H1 (cell line): Measurements from ENCODE around the gene CACNA1C. TPM values are rescaled to one million over a fixed set of nuclear protein-coding genes. Genes with fewer than 3 reads are reported as not detected.

Experiments used
- CTCF ChIA-PET: fragments of 300-600 bp; sonication (Branson Sonifier 250); formaldehyde crosslinking; loops from one replicate; lab custom pipeline; 2021; ENCODE audit not compliant: partially characterized antibody; lab: Charles Lee
- POLR2A ChIA-PET: fragments of 300-600 bp; sonication (Branson Sonifier 250); formaldehyde crosslinking; loops from one replicate; lab custom pipeline; 2021; ENCODE audit warnings: inconsistent platforms; ENCODE audit not compliant: partially characterized antibody; lab: Charles Lee
- DNase-seq, 2 experiments: peaks; one replicate each; pipeline versions ENCODE4 v3.0.0 to v3.0.0-alpha.2; 2010 to 2022; ENCODE audit warnings: low spot score in 2 of 2, low read depth in 1 of 2, mixed read lengths in 1 of 2
- FAIRE-seq: peaks from 2 replicates; lab custom pipeline; 2011; peaks lifted over from hg19 to GRCh38; lab: Jason Lieb, UNC
- H2AFZ ChIP-seq: 2 replicates; pipeline ENCODE4 v1.8.1; 2012; ENCODE audit warnings: low read length, inconsistent platforms
- H2AK5ac ChIP-seq: 2 replicates; pipeline ENCODE4 v1.6.1; 2013; ENCODE audit warnings: low read depth, low read length
- H2BK120ac ChIP-seq: replicated peaks from 2 replicates; pipeline ENCODE3; 2013; ENCODE audit warnings: low read depth, low read length, inconsistent platforms
- H2BK12ac ChIP-seq: 2 replicates; pipeline ENCODE4 v1.6.1; 2013; ENCODE audit warnings: low read depth, low read length
- H2BK15ac ChIP-seq: 2 replicates; pipeline ENCODE4 v1.6.1; 2013; ENCODE audit warnings: low read length
- H2BK20ac ChIP-seq: 2 replicates; pipeline ENCODE4 v1.6.1; 2013; ENCODE audit warnings: low read length
- H2BK5ac ChIP-seq: 2 replicates; pipeline ENCODE4 v1.6.1; 2013; ENCODE audit warnings: low read depth, low read length
- H3K14ac ChIP-seq: 2 replicates; pipeline ENCODE4 v1.6.1; 2013; ENCODE audit warnings: inconsistent platforms; ENCODE audit not compliant: insufficient read length
- H3K18ac ChIP-seq: 2 replicates; pipeline ENCODE4 v1.6.1; 2013; ENCODE audit warnings: low read length; ENCODE audit errors: extremely low read depth
- H3K23ac ChIP-seq: 2 replicates; pipeline ENCODE4 v1.6.1; 2013; ENCODE audit warnings: inconsistent platforms; ENCODE audit not compliant: insufficient read length
- H3K23me2 ChIP-seq: 2 replicates; pipeline ENCODE4 v1.6.1; 2013; ENCODE audit warnings: low read depth, low read length
- H3K27ac ChIP-seq: 2 replicates; pipeline ENCODE4 v1.6.1; 2011; ENCODE audit warnings: low read depth, low read length, inconsistent platforms
- H3K27me3 ChIP-seq, 4 experiments: replicated peaks in 1 of 4; 1 replicate in 1 of 4; 2 replicates in 3 of 4; pipeline versions ENCODE4 v1.6.1 to v1.8.1; 2011 to 2013; ENCODE audit warnings: low read length in 3 of 4, mild to moderate bottlenecking in 3 of 4, inconsistent platforms in 2 of 4, mixed read lengths in 2 of 4, moderate library complexity in 1 of 4; ENCODE audit not compliant: control insufficient read depth in 3 of 4, insufficient read depth in 3 of 4; ENCODE audit errors: extremely low read depth in 1 of 4
- H3K36me3 ChIP-seq, 4 experiments: 2 replicates each; pipeline versions ENCODE4 v1.6.1 to v1.8.1; 2011 to 2013; ENCODE audit warnings: mild to moderate bottlenecking in 4 of 4, low read length in 3 of 4, moderate library complexity in 2 of 4, control low read depth in 1 of 4, inconsistent platforms in 1 of 4; ENCODE audit not compliant: insufficient read depth in 4 of 4, control insufficient read depth in 2 of 4
- H3K4ac ChIP-seq: replicated peaks from 2 replicates; pipeline ENCODE3; 2013; ENCODE audit warnings: low read length, low read depth, mixed read lengths, inconsistent platforms; ENCODE audit not compliant: insufficient read length
- H3K4me1 ChIP-seq, 4 experiments: replicated peaks in 1 of 4; 1 replicate in 1 of 4; 2 replicates in 3 of 4; pipeline versions ENCODE4 v1.6.1 to v1.8.1; 2011 to 2013; ENCODE audit warnings: low read length in 3 of 4, inconsistent platforms in 2 of 4, mixed read lengths in 1 of 4; ENCODE audit not compliant: insufficient read depth in 4 of 4, control insufficient read depth in 3 of 4
- H3K4me2 ChIP-seq, 2 experiments: 2 replicates each; pipeline versions ENCODE4 v1.6.1 to v1.8.1; 2011 to 2013; ENCODE audit warnings: low read depth in 2 of 2, low read length in 2 of 2, control low read depth in 1 of 2, inconsistent platforms in 1 of 2, mild to moderate bottlenecking in 1 of 2; ENCODE audit not compliant: insufficient read depth in 1 of 2
- H3K4me3 ChIP-seq, 4 experiments: fragments of 200-600, 300-600 bp in 1 of 4; sonication (generic), shearing (Covaris generic), sonication (Bioruptor Twin) in 1 of 4; 2 replicates each; pipeline versions ENCODE4 v1.5.1 to v1.8.1; 2011 to 2016; ENCODE audit warnings: low read length in 4 of 4, low read depth in 3 of 4, control low read depth in 2 of 4, inconsistent platforms in 2 of 4, mild to moderate bottlenecking in 2 of 4, mixed read lengths in 1 of 4, moderate library complexity in 1 of 4; ENCODE audit not compliant: insufficient read depth in 2 of 4; ENCODE audit errors: extremely low read depth in 1 of 4
- H3K56ac ChIP-seq: replicated peaks from 2 replicates; pipeline ENCODE3; 2013; ENCODE audit warnings: low read depth, mild to moderate bottlenecking, mixed read lengths, low read length, inconsistent platforms; ENCODE audit not compliant: insufficient read length
- H3K79me1 ChIP-seq: 2 replicates; pipeline ENCODE4 v1.6.1; 2013; ENCODE audit warnings: low read depth, low read length, control low read depth
- H3K79me2 ChIP-seq, 2 experiments: 2 replicates each; pipeline versions ENCODE4 v1.6.1 to v1.8.1; 2012 to 2013; ENCODE audit warnings: low read length in 2 of 2, mild to moderate bottlenecking in 2 of 2, inconsistent platforms in 1 of 2; ENCODE audit not compliant: insufficient read depth in 2 of 2, control insufficient read depth in 1 of 2
- H3K9ac ChIP-seq, 4 experiments: replicated peaks in 1 of 4; 1 replicate in 1 of 4; 2 replicates in 3 of 4; pipeline versions ENCODE4 v1.6.1 to v1.8.1; 2011 to 2013; ENCODE audit warnings: low read depth in 3 of 4, low read length in 3 of 4, control low read depth in 2 of 4, mild to moderate bottlenecking in 2 of 4, moderate library complexity in 2 of 4, inconsistent platforms in 1 of 4; ENCODE audit errors: extremely low read depth in 1 of 4
- H3K9me3 ChIP-seq, 2 experiments: 2 replicates each; pipeline versions ENCODE4 v1.6.1 to v1.8.1; 2012 to 2013; ENCODE audit warnings: mild to moderate bottlenecking in 2 of 2, moderate library complexity in 2 of 2, control low read depth in 1 of 2, inconsistent platforms in 1 of 2, low read depth in 1 of 2, low read length in 1 of 2, mixed read lengths in 1 of 2; ENCODE audit not compliant: insufficient read depth in 2 of 2
- H4K20me1 ChIP-seq, 2 experiments: replicated peaks in 1 of 2; 2 replicates each; pipeline versions ENCODE3 to v1.8.1; 2011 to 2013; ENCODE audit warnings: inconsistent platforms in 2 of 2, low read length in 2 of 2, mild to moderate bottlenecking in 1 of 2; ENCODE audit not compliant: insufficient read depth in 2 of 2, control insufficient read depth in 1 of 2
- H4K5ac ChIP-seq: 2 replicates; pipeline ENCODE4 v1.6.1; 2013; ENCODE audit warnings: low read length, low read depth, mixed read lengths, inconsistent platforms; ENCODE audit not compliant: insufficient read length
- H4K8ac ChIP-seq: 2 replicates; pipeline ENCODE4 v1.8.0; 2013; ENCODE audit warnings: mild to moderate bottlenecking, moderate library complexity, low read length, inconsistent platforms; ENCODE audit not compliant: insufficient read depth; ENCODE audit errors: extremely low read depth
- H4K91ac ChIP-seq: replicated peaks from 2 replicates; pipeline ENCODE3; 2013; ENCODE audit warnings: low read length, mixed read lengths, inconsistent platforms; ENCODE audit not compliant: insufficient read length
- CBX5 ChIP-seq: fragments of 300-800, 300-1000 bp; sonication (generic); IDR thresholded peaks from 2 replicates; pipeline ENCODE4 v1.7.1; 2016; ENCODE audit warnings: antibody characterized with exemption, low read length, low read depth
- MAFK ChIP-seq: IDR thresholded peaks from 2 replicates; pipeline ENCODE4 v1.6.1; 2012; ENCODE audit warnings: low read depth, mild to moderate bottlenecking, improper control_type of control experiment, low read length
- TAF1 ChIP-seq: IDR thresholded peaks from 2 replicates; pipeline ENCODE4 v1.6.1; 2011; ENCODE audit warnings: mild to moderate bottlenecking, low read depth, low read length
- WGBS, 2 experiments: shearing (Covaris generic) in 1 of 2; methylation state at CpG; one replicate each; pipeline versions ENCODE4 v1.1.6 to v1.1.7; 2013 to 2015; ENCODE audit warnings: low lambda C conversion rate in 2 of 2, mixed read lengths in 2 of 2, inconsistent platforms in 1 of 2, low coverage in 1 of 2, missing lambda C conversion rate in 1 of 2; ENCODE audit not compliant: insufficient replicate concordance in 2 of 2, insufficient coverage in 1 of 2, insufficient read length in 1 of 2; ENCODE audit errors: extremely low coverage in 1 of 2, missing lambda C conversion rate in 1 of 2; 5-methylcytosine and 5-hydroxymethylcytosine counted together
- polyA plus RNA-seq, 7 experiments: library from polyadenylated mRNA; depleted of rRNA in 3 of 7; stranded (reverse) in 5 of 7; unstranded in 2 of 7; fragments of >200 nt in 5 of 7; fragments of 200-250 nt in 2 of 7; gene quantifications; 1 replicate in 5 of 7; 2 replicates in 1 of 7; 4 replicates in 1 of 7; pipeline versions ENCODE4 v1.2.1 to v1.2.3, GENCODE V29; 2011 to 2013; ENCODE audit warnings: missing spikeins in 2 of 7, mixed read lengths in 2 of 7
- total RNA-seq: library from RNA; stranded (reverse); fragmentation: NEBNext Ultra II Directional; extraction: Animal tissue kit (Norgen Biotek cat#: 25700); gene quantifications from 2 replicates; pipeline ENCODE4 v1.2.1, GENCODE V29; 2021

CACNA1C gene
- total and polyA plus RNA-seq, 2 of the 8 experiments (the other 6 are each of a cell fraction or from before 2014, with no cell fraction given): 1.3 TPM

DNA sequence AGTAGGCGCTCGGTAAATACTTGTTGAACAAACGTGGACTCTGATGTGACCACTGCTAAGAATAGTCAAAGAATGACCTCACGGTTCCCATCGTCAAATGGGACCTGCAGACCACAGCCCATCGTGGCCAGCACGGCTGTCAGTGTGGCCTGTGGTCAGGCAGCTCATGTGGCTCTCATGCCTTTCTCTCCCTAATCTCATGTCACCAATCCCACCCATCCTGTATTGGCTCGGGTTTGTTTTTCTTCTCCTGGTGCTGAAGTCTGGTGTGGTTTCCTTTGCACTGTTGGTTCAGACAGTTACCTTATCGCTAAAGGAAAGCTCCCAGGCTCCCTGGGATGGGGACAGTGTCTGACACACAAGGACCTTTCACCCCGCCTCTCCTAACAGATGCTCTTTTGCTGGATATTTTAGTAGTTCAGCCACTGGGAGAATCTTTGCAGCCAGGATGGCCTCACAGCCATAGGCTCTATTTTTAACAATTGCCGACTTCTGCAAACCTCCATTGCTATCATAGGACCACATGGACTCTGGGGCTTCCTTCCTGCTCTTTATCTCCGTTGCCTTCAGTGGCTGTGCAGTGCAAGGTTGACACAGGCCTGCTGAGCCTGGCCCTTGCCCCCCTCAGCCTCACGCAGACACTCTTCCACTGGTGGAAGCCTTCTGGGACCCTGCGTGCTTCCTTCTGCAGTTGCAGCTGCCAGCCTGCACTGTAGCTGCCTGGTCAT, 448.8 kb downstream of the CACNA1C start:
- Histone ChIP-seq H3K36me3 (no peaks in the 10 kb centered on the region), H3K14ac (no peak overlapping the region), H4K5ac (no peak overlapping the region), H3K4me1 (no peaks in the 10 kb centered on the region), H3K4ac (no peak overlapping the region), H4K8ac (no peak overlapping the region), H3K27ac (no peak overlapping the region), H3K79me1 (no peaks in the 10 kb centered on the region)
- CTCF ChIA-PET: interaction anchor here (1.1 to 1.6 kb wide), 2 partner anchors 81 to 211 kb away, joined by 3 read pairs; no protein-coding TSS in a partner anchor
- TF ChIP-seq CBX5 (no peak), TAF1 (no peak), MAFK (no peak)
- TF ChIP-seq, all 59 proteins: peak for 0
- no peak overlapping the region for H3K18ac ChIP-seq
- no peak for FAIRE-seq
- no peak overlapping the region for H3K4me3 ChIP-seq
- H3K27me3 ChIP-seq: no peaks in the 10 kb centered on the region
- H2AK5ac ChIP-seq: no peak overlapping the region
- H3K23me2 ChIP-seq: no peaks in the 10 kb centered on the region
- H2AFZ ChIP-seq: no peak overlapping the region
- H4K91ac ChIP-seq: no peak overlapping the region
- no peak overlapping the region for H3K23ac ChIP-seq
- H2BK20ac ChIP-seq: no peak overlapping the region
- H2BK12ac ChIP-seq: no peak overlapping the region
- H2BK120ac ChIP-seq: no peak overlapping the region
- no peaks in the 10 kb centered on the region for H3K9me3 ChIP-seq
- POLR2A ChIA-PET: no interaction called here
- no peak overlapping the region for H3K56ac ChIP-seq
- H3K4me2 ChIP-seq: no peak overlapping the region
- no peaks in the 10 kb centered on the region for H3K79me2 ChIP-seq
- no peak overlapping the region for H2BK15ac ChIP-seq
- no peak for DNase-seq
- no peaks in the 10 kb centered on the region for H4K20me1 ChIP-seq
- 81% methylated on average over 14 of the region's 14 CpGs; no CpG with 5 or more reads in 1 of the 2 experiments for WGBS, 2 experiments
- H2BK5ac ChIP-seq: no peak overlapping the region
- H3K9ac ChIP-seq: no peak overlapping the region
